ENCODE data around the gene TEAD3. TPM values are rescaled to one million over a fixed set of nuclear protein-coding genes. Genes with fewer than 3 reads are reported as not detected.
A peak's percentile ranks its signal among the peaks of the same experiment; 100 is the strongest.

TEAD3 gene
- total and polyA plus RNA-seq, 2 of the 4 experiments (the other 2 are of a cell fraction) = 5.2 to 28.0 TPM

GRCh38 chr6:35471836-35472345 lies 25.0 kb downstream of the TEAD3 start:
- POLR2A ChIA-PET (ENCODE audit: unreplicated experiment) = interaction anchor here (1.4 kb wide), 1 partner anchor 17 kb away, joined by 3 read pairs; no protein-coding TSS in a partner anchor
- no peak overlapping the region for H2BK120ac ChIP-seq (ENCODE audit: low read depth, low read length)
- H2BK20ac ChIP-seq (ENCODE audit: low read depth, low read length) = no peak overlapping the region
- no peak overlapping the region for H2AK9ac ChIP-seq (replicated peaks; ENCODE audit: low read depth, low read length, poor library complexity)
- no peaks in the 10 kb centered on the region for H3K27me3 ChIP-seq (ENCODE audit: control insufficient read depth, insufficient read depth, low read length)
- WGBS, 2 experiments (ENCODE audit: extremely low coverage in 2 of 2, insufficient read length in 1 of 2) = 70% methylated on average over 2 of the region's 8 CpGs; no CpG with 5 or more reads in 1 of the 2 experiments
- no peak overlapping the region for H3K18ac ChIP-seq (ENCODE audit: low read depth, low read length)
- DNase-seq = no peak
- H2AFZ ChIP-seq (replicated peaks; ENCODE audit: low read length, poor library complexity) = no peak overlapping the region
- no peak overlapping the region for H3K4me3 ChIP-seq (ENCODE audit: insufficient read depth, low read depth, low read length)
- no peak overlapping the region for H4K5ac ChIP-seq (ENCODE audit: low read depth, low read length)
- in situ Hi-C loops (cut with MboI; ENCODE audit: low sequenced_read_pairs) = no loop called here
- H4K91ac ChIP-seq (ENCODE audit: insufficient read depth, low read depth, low read length) = no peak overlapping the region
- CTCF ChIA-PET = no interaction called here
- H3K4me2 ChIP-seq (ENCODE audit: low read depth, low read length) = no peak overlapping the region; the same call in 1 of the 2 replicates
- peak overlapping the region; percentile 32; the same call in 1 of the 2 replicates for H3K27ac ChIP-seq (ENCODE audit: insufficient read depth, low read length)
- H3K79me1 ChIP-seq (ENCODE audit: low read depth in 1 of 2, low read length in 2 of 2) = peaks cover 7 to 48% of the 10 kb centered on the region in 2 experiments; a peak in 3 of 4 replicates
- H3K23ac ChIP-seq (ENCODE audit: low read depth, low read length) = no peak overlapping the region; the same call in 1 of the 2 replicates
- no peak overlapping the region for H3K4ac ChIP-seq (ENCODE audit: low read depth, low read length)
- H4K8ac ChIP-seq (ENCODE audit: low read depth in 2 of 2, low read length in 2 of 2) = peak overlapping the region in 1 of 2 experiments; percentile 22; a peak in 1 of 4 replicates
- no peaks in the 10 kb centered on the region for H3K9me3 ChIP-seq (ENCODE audit: control insufficient read depth, insufficient read depth, low read length)
- ATAC-seq (ENCODE audit: low read depth) = no peak
- H3K56ac ChIP-seq (ENCODE audit: extremely low read depth, insufficient read depth, low read length) = no peak overlapping the region
- H3K9me1 ChIP-seq (ENCODE audit: insufficient read depth, low read length) = 0 out of 2 replicates have a peak, but pooled peaks cover 6% of the 10 kb centered on the region
- dilution Hi-C loops (cut with HindIII; ENCODE audit: low sequenced_read_pairs, unreplicated experiment) = no loop called here
- peaks cover 57% of the 10 kb centered on the region for H3K36me3 ChIP-seq (ENCODE audit: control insufficient read depth, insufficient read depth, low read length)
- no peak overlapping the region for H2AK5ac ChIP-seq (ENCODE audit: low read depth, low read length)
- peaks cover 10% of the 10 kb centered on the region for H3K4me1 ChIP-seq (ENCODE audit: control insufficient read depth, insufficient read depth, low read length)
- no peak overlapping the region for H3K9ac ChIP-seq (ENCODE audit: low read depth, low read length)
- H4K20me1 ChIP-seq (ENCODE audit: insufficient read depth, low read length) = peaks cover 71% of the 10 kb centered on the region
- no TSS peak for BruUV-seq (replicated peaks)
- intact Hi-C loops (cut with micrococcal nuclease) = loop anchor here (2.0 kb wide), 1 partner anchor 23 kb away; no protein-coding TSS in a partner anchor
- no peak overlapping the region for H2BK15ac ChIP-seq (ENCODE audit: low read depth, low read length)
- H3K14ac ChIP-seq (replicated peaks; ENCODE audit: low read depth, low read length) = no peak overlapping the region
- TF ChIP-seq RFX5 (IDR thresholded peaks at IDR 0.05; ENCODE audit: low read depth, low read length) (no peak), CEBPB (IDR thresholded peaks at IDR 0.05; ENCODE audit: low read depth, low read length) (no peak), CTCF (conservative IDR thresholded peaks at IDR 0.05; ENCODE audit: low read depth, low read length) (no peak), POLR2A (IDR thresholded peaks at IDR 0.05; ENCODE audit: low read depth, low read length) (no peak; the same call in 1 of the 2 replicates), FOS (IDR thresholded peaks at IDR 0.05; ENCODE audit: low read depth, low read length) (no peak), ELK1 (IDR thresholded peaks at IDR 0.05; ENCODE audit: borderline replicate concordance, low read depth, low read length) (no peak)
- peak overlapping the region; percentile 11 for H2BK5ac ChIP-seq (ENCODE audit: low read depth, low read length, poor library complexity, severe bottlenecking)
